Right renal pelvis (tissue), 4 donors: Measurements from ENCODE around the gene NHS. TPM values are rescaled to one million over a fixed set of nuclear protein-coding genes. Genes with fewer than 3 reads are reported as not detected.
A peak's percentile ranks its signal among the peaks of the same experiment; 100 is the strongest.

Experiments
- DNase-seq, 4 donors: peaks; one replicate each; pipeline ENCODE4 v3.0.0-alpha.2; 2013; ENCODE audit warnings: low read depth in 4 of 4, low spot score in 3 of 4, missing footprints in 1 of 4
- polyA plus RNA-seq, 4 donors: library from polyadenylated mRNA; unstranded; fragments of 120-200 nt; gene quantifications; one replicate each; pipeline ENCODE4 v1.2.1, GENCODE V29; 2013; ENCODE audit not compliant: insufficient read length in 4 of 4

NHS gene
- polyA plus RNA-seq, 4 donors = 17.9 to 19.7 (median 19.1) TPM

GRCh38 chrX:17605676-17606075 is 230.7 kb downstream of the NHS start:
- DNase-seq = no peak

DNA sequence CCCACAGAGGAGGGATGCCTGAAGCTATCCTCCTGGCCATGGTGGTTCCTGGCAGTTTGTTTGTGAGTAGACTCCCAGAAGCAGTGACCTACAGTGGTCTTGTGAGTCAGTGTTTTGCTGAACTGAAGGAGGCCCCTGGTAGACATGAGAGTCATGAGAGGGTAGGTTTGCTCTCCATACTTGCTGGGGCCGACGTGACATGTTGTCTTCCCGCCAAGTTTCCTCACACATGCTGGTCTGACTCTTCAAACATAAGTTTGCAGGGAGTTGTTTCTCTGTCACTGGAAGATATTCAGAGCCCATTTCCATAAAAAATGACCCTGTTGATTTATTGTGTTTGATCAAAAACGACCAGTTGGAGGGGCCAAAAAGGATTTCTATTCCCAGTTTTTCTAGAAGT is 231.2 kb downstream of the NHS start:
- no peak for DNase-seq

- no peak for DNase-seq
Observed at GRCh38 chrX:17608888-17609287, 233.9 kb downstream of the NHS start.

DNA sequence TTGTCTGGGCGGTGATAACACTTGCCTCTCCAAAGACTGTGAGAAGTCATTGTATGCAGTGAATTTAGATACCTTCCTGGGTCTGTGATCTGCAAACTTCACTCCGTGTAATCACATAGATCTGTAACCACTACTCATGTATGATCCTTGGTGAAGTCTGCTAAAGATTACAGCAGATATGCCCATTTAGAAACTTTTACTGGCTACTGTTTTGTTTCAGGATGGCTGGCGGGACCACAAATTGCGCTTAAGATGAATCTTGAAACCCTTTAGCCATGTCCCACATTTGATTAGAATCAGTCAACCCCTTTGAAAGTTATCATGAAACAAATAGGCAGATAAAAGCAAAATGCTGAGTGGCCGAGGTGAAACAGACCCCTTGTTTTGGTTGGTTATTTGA is 235.8 kb downstream of the NHS start:
- DNase-seq = no peak

GRCh38 chrX:17613979-17614588 is 239.1 kb downstream of the NHS start:
- no peak for DNase-seq

GRCh38 chrX:17616936-17617335 is 241.9 kb downstream of the NHS start:
- no peak for DNase-seq

DNA sequence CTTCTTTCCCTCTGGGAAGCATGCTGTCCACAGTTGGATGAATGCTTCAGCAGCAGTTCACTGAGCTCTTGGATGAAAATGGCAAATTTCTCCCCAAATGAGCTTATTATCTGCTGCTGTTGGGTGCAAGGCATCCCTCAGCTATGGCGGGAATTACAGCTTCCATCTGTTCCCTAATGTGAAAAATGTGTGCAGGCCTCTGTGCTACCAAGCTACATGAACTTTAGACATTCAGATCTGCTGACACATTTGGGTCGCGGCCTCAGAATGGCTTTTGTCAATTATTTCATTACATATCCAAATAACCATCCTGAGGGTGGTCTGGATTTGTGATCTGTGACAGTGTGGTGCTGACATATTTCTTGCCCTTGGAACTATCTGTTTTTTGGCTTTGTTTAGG is 242.8 kb downstream of the NHS start:
- no peak for DNase-seq

DNA sequence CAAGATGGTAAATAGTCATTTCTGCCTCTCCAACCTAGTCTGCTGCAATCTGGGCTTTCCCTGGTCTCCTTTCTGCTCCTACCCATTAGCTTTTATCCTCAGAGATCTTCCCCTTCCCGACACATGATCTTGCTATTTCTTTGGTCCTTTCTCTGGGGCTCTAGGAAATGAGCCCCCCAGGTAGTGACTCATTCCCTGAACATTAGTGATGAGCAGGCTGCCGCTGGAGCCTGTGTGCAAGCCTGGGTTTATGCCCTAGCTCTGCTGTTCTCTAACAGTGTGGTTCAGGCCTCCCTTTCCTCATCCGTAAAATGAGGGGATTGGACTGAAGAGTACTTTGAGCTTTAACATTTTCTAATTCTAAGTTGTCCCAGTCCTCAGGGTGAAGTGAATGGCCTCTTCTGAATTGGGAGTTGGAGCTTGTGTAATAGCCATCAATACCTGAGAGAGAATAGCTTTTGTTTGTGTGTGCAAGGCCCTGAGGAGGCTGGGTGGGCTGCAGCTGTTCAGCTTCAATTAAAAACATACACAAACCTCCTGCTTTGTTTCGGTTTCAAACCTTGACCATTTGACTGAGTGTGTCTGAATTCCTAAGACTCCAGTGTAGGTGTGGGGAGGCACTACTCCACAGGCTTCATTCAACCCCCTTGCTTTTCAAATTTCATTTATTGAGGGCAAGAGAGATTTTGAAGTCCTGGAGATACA is 246.7 kb downstream of the NHS start:
- DNase-seq = no peak

- DNase-seq = no peak
Observed at GRCh38 chrX:17622331-17622730, 247.3 kb downstream of the NHS start.

DNA sequence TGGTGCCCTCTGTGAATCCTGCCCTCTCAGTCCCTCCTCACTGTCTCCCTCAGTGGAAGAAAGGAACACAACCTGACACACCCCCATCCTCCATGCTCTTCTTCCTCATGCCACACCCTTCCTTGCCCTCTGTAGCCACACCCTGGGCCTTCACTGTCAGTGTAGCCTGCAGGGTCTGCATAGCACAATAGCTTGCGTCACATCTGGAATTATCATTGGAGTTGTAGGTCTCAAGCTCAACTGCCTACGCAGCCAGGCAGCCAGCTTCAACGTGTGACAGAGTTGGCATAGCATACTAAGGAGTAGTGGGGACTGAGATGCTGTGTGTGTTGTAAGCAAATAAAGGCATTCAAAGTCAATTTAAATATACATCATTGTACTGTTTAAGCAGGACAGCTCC is 248.8 kb downstream of the NHS start:
- no peak for DNase-seq

- no peak for DNase-seq
Observed at GRCh38 chrX:17627026-17627425, 252.0 kb downstream of the NHS start.

DNA sequence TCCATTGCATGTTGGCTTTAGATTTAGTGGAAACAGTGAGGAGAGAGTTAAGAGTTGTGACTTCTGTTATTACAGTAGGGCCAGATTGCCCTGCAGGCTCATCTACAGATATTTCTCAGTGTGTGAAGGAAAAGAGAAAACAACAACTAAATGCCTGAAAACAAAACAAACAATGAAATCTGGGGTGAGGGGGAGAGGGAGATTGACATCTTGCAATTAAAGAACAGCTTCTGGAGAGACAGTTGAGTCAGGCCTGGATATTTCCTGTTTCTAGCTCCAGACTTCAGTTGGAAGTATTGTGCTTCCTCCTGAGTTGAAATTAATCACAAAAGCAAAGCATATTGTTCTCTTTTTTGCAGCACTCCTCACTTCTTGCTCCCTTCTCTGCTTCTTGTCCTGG is 254.0 kb downstream of the NHS start:
- no peak for DNase-seq

- no peak for DNase-seq
Observed at GRCh38 chrX:17629519-17629918, 254.5 kb downstream of the NHS start.

- no peak for DNase-seq
Observed at GRCh38 chrX:17631647-17632046, 256.6 kb downstream of the NHS start.

DNA sequence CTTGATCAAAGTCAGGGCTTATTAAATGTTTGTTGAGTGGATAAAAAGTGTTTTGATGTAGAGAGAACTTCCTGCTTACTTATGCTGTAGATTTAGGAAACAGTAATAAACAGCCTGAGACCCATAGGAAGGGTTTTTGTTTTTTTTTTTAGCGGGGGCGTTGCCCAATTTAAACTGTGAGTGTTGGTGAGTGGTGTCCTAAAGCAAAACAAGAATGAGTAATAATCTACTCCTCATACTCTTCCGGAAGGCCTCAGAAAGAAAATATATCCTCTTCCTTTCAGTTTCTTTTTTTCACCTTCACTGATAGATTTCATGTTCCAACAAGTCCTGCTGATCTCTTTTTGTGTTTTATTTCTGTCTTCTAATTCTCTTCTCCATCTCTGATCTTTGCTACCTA is 257.9 kb downstream of the NHS start:
- DNase-seq = no peak

- DNase-seq = no peak
Observed at GRCh38 chrX:17633546-17633945, 258.5 kb downstream of the NHS start.

- no peak for DNase-seq
Observed at GRCh38 chrX:17634542-17635207, 259.7 kb downstream of the NHS start.

GRCh38 chrX:17635231-17635630 is 260.2 kb downstream of the NHS start:
- DNase-seq = peak in 2 of 4 donors; percentile 40 to 58

- no peak for DNase-seq
Observed at GRCh38 chrX:17637235-17637634, 262.2 kb downstream of the NHS start.

DNA sequence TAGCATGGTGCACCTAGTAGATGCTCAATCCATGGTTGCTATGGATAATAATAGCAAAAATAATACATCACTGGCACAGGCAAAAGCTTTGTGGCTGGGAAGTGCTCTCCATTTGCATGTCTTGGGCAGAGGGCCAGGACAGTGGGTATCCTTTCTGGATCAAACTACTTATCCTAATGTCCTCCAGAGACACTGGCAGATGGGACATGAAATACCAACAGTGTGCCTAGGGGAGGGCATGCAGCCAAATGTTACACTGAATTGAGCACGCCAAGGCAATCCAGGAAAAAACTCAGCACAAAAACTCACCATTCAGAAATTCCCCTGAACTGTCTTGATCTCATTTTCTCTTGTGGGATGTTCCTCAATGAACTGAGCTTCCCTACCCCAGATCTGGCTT is 263.7 kb downstream of the NHS start:
- no peak for DNase-seq

DNA sequence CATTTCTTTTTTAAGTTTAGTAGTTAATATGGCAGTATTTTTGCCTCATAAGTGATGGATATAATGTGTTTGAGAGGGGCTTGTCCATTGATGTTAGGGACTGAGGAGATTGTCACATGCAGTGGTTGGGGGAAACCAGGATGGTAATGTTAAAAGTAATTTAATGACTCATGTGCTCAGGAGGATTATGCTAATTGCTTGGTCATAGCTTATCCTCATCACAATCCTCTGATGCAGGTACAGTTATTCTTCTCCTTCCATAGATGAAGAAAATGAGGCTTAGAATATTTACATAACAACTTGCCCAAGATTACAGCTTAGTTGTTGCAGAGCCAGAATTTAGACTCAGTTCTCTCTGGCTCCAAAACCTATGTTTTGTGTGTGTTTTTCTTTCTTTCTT is 267.9 kb downstream of the NHS start:
- DNase-seq = no peak

DNA sequence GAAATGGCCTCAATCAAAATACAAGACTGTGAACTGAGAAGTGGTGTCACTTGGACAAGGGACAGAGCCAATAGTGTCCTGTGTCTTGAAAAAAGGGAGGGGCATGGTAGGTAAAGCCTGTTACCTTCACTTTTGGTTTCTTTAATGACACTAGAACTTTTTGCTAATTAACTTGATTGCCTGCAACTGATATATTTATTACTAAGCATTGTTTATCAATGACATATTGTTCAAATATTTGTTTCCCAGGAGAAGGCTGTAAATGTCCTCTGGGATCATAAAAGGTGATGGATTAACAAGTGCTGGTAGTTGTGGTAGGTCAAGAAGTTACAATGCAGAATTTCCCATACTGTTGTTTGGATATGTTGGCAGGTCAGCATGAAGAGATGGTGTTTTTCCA is 268.5 kb downstream of the NHS start:
- no peak for DNase-seq
